Medulla oblongata (tissue), 1 donor: ENCODE measurements around the gene RGPD5.
"Not testable (repeated sequence)": the region's sequence is repeated elsewhere in the genome, so short reads cannot be mapped to it uniquely, and the experiment has no call there.

Experiments used
- DNase-seq: peaks from one replicate; pipeline ENCODE4 v3.0.0-alpha.2; 2015; ENCODE audit errors: extremely low spot score

Gene RGPD5

GRCh38 chr2:109893736-109894135 lies 99.6 kb downstream of the RGPD5 start:
- not testable (repeated sequence) for DNase-seq

GRCh38 chr2:109894141-109894540 lies 100.0 kb downstream of the RGPD5 start:
- not testable (repeated sequence) for DNase-seq

- DNase-seq: not testable (repeated sequence)
Observed at GRCh38 chr2:109895090-109895869, 101.2 kb downstream of the RGPD5 start.

- not testable (repeated sequence) for DNase-seq
Observed at GRCh38 chr2:109896212-109896611, 102.1 kb downstream of the RGPD5 start.

GRCh38 chr2:109897769-109898461 lies 103.8 kb downstream of the RGPD5 start:
- DNase-seq: not testable (repeated sequence)

- not testable (repeated sequence) for DNase-seq
Observed at GRCh38 chr2:109898462-109899336, 104.6 kb downstream of the RGPD5 start, which contains the start of gene LIMS3. LIMS3 (plus strand) TSS chr2:109898688; CDS start chr2:109898729, 41 bp downstream.

- DNase-seq: not testable (repeated sequence)
Observed at GRCh38 chr2:109905796-109906195, 111.7 kb downstream of the RGPD5 start.
